GM19397 (cell line): ENCODE data around the gene AMTN.
A peak's percentile ranks its signal among the peaks of the same experiment; 100 is the strongest.
"Not testable (repeated sequence)": the region's sequence is repeated elsewhere in the genome, so short reads cannot be mapped to it uniquely, and the experiment has no call there.

Experiments used
- ATAC-seq: cut with Tn5 transposase; IDR thresholded peaks from one replicate; pipeline ENCODE4 v1.9.1; 2021; ENCODE audit warnings: mild to moderate bottlenecking, moderate library complexity; ENCODE audit not compliant: unreplicated experiment

Gene AMTN

GRCh38 chr4:70518269-70518668 lies at the start of gene AMTN:
TSS of gene AMTN (plus strand) at chr4:70518569. CDS start at chr4:70518778, 209 bp downstream.
- ATAC-seq, result no peak

GRCh38 chr4:70471897-70472296 lies 46.5 kb upstream of the AMTN start, which contains the start of gene MUC7:
TSS of gene MUC7 (plus strand) at chr4:70472197. CDS start at chr4:70474022, 1,825 bp downstream.
- no peak for ATAC-seq

DNA sequence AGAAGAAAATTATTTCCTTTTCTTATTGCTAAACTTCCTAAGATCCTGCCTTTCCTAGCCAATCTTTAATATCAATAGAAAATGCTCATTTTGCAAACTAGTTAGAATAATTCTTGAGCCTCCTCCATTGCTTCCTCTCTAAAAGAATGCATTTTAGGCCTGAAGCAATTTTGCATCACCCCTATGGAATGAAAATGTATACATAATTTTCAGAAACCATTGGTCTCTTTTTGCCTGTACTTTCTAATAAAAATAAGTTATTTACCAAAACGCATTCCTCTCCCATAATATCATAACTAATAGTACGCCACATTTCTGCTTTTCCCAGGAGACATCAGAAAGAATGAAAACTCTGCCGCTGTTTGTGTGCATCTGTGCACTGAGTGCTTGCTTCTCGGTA lies 44.7 kb upstream of the AMTN start:
- no peak for ATAC-seq

DNA sequence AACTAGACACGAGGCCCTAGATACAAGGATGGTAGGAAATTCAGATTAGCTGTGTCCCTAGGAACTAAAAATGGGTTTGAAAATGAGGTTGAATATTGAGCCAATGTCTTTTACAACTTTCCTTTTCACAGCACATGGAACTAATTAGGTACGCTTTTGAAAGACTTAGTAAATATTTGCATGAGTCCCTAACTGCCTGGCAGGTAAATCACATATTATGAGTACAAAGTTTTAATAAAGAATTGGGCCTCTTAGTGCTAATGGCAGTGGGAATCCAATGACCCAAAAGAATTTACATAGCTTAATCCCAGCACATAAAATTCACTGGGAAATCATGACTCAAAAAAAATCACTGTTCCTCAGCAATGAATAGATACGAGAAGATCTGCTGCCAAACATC lies 29.6 kb upstream of the AMTN start:
- ATAC-seq, result no peak

DNA sequence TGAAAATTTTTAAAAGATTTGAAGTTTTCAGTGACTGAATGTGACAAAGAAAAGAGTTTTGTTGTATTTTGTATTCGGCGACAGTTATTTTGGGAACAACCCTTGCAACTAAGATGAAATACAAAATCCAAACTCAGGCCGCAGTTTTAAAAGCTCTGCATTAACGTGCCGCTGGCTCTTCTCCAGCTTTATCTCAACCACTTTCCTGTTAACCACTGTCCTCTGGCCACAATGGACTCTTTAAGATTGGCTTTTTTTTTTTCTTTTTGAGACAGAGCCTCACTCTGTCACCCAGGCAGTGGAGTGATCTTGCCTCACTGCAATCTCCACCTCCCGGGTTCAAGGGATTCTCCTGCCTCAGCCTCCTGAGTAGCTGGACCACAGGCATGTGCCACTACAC lies 22.1 kb upstream of the AMTN start:
- ATAC-seq, result no peak

DNA sequence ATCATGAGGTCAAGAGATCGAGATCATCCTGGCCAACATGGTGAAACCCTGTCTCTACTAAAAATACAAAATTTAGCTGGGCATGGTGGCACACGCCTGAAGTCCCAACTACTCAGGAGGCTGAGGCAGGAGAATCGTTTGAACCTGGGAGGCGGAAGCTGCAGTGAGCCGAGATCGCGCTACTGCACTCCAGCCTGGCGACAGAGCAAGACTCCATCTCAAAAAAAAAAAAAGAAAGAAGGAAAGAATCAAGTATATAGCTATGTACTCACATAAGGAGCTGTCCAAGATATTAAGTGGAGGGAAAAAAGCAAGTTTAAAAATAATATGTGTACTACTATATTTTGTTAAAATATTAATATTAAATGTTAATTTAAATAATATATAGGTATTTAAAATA lies 16.5 kb upstream of the AMTN start:
- ATAC-seq, result not testable (repeated sequence)

DNA sequence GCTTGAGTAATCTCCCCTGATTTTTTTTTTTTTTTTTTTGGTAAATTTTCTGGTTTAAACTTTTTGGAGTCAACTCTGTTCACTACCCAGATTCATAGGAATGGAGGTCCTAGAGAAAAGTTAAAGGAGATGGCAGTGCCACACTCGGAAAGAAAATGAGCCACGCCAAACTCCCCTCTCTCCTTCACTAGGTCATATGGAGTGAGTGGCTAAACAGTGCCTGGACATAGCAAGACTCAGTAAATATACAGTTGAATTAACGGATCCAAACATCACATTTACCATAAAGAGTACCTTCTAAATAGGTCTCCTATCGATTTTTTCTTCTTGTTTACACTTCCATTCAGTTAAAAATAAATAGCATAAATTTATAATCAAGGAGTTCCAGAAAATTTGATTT lies 13.6 kb upstream of the AMTN start:
- no peak for ATAC-seq

- peak; percentile 88 for ATAC-seq
Measured at GRCh38 chr4:70505151-70505748, 13.1 kb upstream of the AMTN start.

DNA sequence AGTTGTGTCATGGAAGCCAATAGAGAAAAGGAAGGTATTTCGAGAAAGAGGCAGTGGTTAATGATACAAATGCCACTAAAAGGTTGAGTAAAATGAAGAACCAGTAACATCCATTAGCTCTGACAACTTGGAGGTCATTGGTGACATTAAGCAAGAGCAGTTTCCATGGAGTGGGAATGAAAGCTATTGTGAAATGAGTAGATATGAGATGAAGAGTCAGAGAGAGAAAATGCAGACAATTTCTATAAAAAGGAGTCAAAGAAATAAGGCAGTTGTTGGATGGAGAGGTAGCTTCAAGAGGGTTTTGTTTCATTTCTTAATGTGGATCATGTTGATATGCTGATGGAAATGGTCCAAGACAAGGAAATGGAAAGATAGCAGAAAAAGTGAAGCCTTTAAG lies 9.6 kb upstream of the AMTN start:
- no peak for ATAC-seq

- ATAC-seq, result no peak
Measured at GRCh38 chr4:70511365-70511764, 7.0 kb upstream of the AMTN start.

DNA sequence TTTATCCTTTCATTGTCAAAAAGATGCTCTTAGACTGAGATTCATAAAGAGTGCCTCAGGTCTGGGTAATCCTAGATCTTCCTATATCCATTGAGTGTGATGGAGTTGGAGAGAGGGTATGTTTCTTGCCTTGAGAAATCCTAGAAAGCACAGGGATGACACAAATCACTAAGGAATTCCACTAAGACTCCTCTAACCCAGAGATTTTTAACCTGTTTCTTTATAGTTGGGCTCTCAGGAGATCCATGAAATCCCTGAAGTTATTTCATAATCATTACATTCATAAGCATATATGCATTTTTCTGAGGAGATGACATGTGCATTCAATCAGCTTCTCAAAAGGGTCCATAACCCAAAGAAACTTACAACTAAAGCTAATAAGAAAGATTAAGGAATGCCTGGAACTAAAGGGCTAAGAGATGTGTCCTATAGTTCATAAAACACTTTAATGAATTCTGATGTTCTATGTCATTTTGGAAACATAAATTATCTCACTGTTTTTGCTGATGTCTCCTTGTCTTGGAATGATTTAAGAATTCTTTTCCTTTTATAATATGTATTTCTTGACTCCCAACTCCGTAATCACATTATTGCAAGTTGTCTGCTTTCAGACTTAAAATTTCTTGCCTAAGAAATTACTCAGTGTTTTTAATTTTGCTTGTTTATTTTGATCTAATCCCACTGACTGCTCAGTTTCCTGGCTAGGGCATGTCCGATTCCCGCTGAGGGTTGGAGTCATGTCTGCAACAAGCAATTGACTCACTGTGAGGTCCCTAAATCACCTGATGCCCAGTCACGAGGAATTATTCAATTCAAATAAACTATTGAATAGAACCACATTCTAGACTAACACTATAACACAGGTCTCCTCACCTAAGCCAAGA lies 2.8 kb upstream of the AMTN start:
- ATAC-seq, result no peak

DNA sequence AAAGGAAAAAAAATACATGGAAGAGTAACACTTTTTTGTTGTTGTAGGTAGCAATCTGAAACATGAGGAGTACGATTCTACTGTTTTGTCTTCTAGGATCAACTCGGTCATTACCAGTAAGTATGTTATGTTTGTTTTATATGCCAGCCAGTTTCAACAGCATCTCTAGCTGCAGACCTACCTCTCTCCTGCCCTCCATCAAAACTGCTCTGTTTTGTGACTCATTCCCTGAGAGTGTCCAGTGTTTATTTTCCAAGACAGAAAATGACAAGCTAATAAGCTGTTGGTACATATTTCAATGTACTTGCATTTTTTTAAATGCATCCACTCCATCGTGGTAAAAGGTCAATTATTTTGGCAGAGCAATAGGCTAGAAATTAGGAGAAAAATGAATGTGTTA lies 347 bp downstream of the AMTN start:
- ATAC-seq, result no peak

DNA sequence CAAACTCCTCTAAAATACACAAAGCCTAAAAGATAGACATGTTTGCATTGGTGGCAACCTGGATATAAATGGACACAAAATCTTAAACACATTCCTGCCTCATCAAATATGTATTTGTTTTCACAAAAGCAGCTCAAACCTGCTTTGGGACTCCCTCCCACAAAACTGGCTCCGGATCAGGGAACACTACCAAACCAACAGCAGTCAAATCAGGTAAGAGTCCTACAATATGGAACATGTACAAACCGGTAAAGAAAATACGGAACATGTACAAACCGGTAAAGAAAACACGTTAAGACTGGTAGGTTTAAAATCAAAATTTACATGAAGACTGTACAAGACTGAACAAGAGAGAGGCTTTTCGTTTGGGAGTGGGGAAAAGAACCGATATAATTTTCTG lies 4.3 kb downstream of the AMTN start:
- no peak for ATAC-seq

DNA sequence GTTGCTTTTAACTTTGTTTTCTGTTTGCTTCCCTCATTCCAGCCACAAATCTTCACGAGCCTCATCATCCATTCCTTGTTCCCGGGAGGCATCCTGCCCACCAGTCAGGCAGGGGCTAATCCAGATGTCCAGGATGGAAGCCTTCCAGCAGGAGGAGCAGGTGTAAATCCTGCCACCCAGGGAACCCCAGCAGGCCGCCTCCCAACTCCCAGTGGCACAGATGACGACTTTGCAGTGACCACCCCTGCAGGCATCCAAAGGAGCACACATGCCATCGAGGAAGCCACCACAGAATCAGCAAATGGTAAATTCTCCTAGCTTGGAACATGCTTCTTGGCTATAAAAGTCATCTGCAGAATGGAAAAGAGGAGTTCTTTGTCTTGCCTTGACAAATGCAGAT lies 12.6 kb downstream of the AMTN start:
- no peak for ATAC-seq

GRCh38 chr4:70531981-70532380 lies 13.6 kb downstream of the AMTN start:
- peak; percentile 65 for ATAC-seq

- peak; percentile 51 for ATAC-seq
Measured at GRCh38 chr4:70533211-70533610, 14.8 kb downstream of the AMTN start.

- no peak for ATAC-seq
Measured at GRCh38 chr4:70533791-70534190, 15.4 kb downstream of the AMTN start.

DNA sequence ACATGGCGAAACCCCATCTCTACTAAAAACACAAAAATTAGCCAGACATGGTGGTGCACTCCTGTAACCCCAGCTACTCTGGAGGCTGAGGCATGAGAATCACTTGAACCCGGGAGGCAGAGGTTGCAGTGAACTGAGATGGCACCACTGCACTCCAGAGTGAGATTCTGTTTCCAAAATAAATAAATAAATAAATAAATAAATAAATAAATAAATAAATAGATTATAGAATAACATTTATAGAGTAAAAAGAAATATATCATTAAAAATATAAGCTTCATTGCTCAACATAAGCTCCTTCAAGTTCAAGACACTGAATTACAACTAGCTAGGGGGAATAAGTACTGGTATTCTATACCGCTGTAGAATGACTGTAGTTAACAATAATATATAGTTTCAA lies 16.5 kb downstream of the AMTN start:
- not testable (repeated sequence) for ATAC-seq

DNA sequence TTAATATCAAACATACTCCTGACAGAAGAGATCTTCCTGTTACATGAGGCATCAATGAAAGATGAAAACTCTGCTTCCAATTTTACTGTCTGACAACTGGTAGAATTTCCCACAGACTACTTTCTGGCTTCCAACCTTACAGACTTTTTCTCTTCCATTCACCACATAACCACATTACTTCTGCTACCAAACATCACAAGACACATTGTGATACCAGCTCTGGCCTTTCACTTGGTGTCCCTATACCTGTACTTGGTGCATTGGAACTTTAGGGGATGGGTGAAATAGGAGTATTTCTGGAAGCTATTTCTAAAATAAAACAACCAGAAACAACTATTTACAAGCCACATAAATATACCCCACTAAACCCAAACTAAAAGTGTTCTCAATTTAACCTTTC lies 20.5 kb downstream of the AMTN start:
- peak; percentile 58 for ATAC-seq

DNA sequence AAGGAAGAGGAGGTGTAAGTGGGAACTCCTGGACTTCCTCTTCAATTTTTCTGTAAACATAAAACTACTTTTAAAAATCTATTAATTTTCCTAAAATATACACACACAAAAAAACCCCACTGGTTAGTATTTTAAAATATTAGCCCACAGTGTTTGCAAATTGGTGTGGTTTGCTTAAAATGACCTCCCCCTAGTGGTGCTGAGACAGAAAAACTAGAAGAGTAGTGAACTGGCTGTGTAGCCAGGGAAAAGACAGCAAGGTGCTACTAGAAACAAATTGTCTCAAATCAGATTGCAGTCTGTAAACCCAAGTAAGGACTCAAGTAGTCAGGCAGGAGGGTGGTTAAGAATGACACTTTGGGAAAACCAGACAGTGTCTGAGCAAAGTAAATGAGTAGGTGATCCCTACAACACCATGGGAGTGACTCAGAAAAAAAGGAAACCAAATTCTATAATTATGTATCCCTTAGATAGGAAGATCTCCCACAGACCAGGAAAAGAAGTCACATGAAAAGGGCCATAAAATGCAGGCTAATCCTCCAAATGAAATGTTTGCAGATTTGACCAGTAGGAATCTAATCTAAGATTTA lies 26.0 kb downstream of the AMTN start:
- ATAC-seq, result no peak

GRCh38 chr4:70556856-70557255 lies 38.5 kb downstream of the AMTN start:
- ATAC-seq, result no peak
